ENCODE measurements around the gene OVCH1. TPM values are rescaled to one million over a fixed set of nuclear protein-coding genes. Genes with fewer than 3 reads are reported as not detected.

OVCH1 gene
- total RNA-seq, 1 experiment from 2014 or later: not detected

GRCh38 chr12:29455087-29455486 is 42.4 kb downstream of the OVCH1 start:
- Histone ChIP-seq H3K9me3 (no peaks in the 10 kb centered on the region), H3K36me3 (ENCODE audit: control insufficient read depth, insufficient read depth, low read length) (no peaks in the 10 kb centered on the region), H3K4me1 (no peaks in the 10 kb centered on the region), H3K4me3 (ENCODE audit: low read depth, low read length) (no peak overlapping the region), H3K27me3 (replicated peaks; ENCODE audit: control insufficient read depth, insufficient read depth, low read length) (no peaks in the 10 kb centered on the region)
- no peaks in the 10 kb centered on the region for H3K36me3 Mint-ChIP-seq (ENCODE audit: insufficient read depth, unreplicated experiment)
- BruUV-seq (replicated peaks): no TSS peak
- no peak overlapping the region for H3K4me3 Mint-ChIP-seq (ENCODE audit: unreplicated experiment)
- peaks cover 14% of the 10 kb centered on the region for H3K27me3 Mint-ChIP-seq (ENCODE audit: insufficient read depth, unreplicated experiment)
- ChIA-PET POLR2A (no interaction called here), CTCF (no interaction called here)
- intact Hi-C loops (cut with micrococcal nuclease; ENCODE audit: unreplicated experiment): no loop called here
- no peaks in the 10 kb centered on the region for H3K9me3 Mint-ChIP-seq (ENCODE audit: unreplicated experiment)
- TF ChIP-seq CTCF (IDR thresholded peaks at IDR 0.05; ENCODE audit: insufficient read depth in 1 of 2, low read depth in 1 of 2, low read length in 1 of 2, severe bottlenecking in 1 of 2, unreplicated experiment in 1 of 2): no peak
- H3K4me1 Mint-ChIP-seq (ENCODE audit: low read depth, unreplicated experiment): no peaks in the 10 kb centered on the region
- H3K27ac Mint-ChIP-seq (ENCODE audit: unreplicated experiment): no peak overlapping the region
- DNase-seq: no peak

- POLR2A ChIA-PET: no interaction called here
- Mint-ChIP-seq H3K4me1 (ENCODE audit: low read depth, unreplicated experiment) (no peaks in the 10 kb centered on the region), H3K27me3 (ENCODE audit: insufficient read depth, unreplicated experiment) (peaks cover 14% of the 10 kb centered on the region), H3K4me3 (ENCODE audit: unreplicated experiment) (no peak overlapping the region), H3K9me3 (ENCODE audit: unreplicated experiment) (no peaks in the 10 kb centered on the region), H3K27ac (ENCODE audit: unreplicated experiment) (no peak overlapping the region), H3K36me3 (ENCODE audit: insufficient read depth, unreplicated experiment) (no peaks in the 10 kb centered on the region)
- no peaks in the 10 kb centered on the region for H3K27me3 ChIP-seq (replicated peaks; ENCODE audit: control insufficient read depth, insufficient read depth, low read length)
- CTCF ChIA-PET: no interaction called here
- H3K9me3 ChIP-seq: no peaks in the 10 kb centered on the region
- no peak for DNase-seq
- BruUV-seq (replicated peaks): no TSS peak
- TF ChIP-seq CTCF (IDR thresholded peaks at IDR 0.05; ENCODE audit: insufficient read depth in 1 of 2, low read depth in 1 of 2, low read length in 1 of 2, severe bottlenecking in 1 of 2, unreplicated experiment in 1 of 2): no peak
- H3K36me3 ChIP-seq (ENCODE audit: control insufficient read depth, insufficient read depth, low read length): no peaks in the 10 kb centered on the region
- no peaks in the 10 kb centered on the region for H3K4me1 ChIP-seq
- H3K4me3 ChIP-seq (ENCODE audit: low read depth, low read length): no peak overlapping the region
- intact Hi-C loops (cut with micrococcal nuclease; ENCODE audit: unreplicated experiment): no loop called here
Observed at GRCh38 chr12:29451888-29452287, 45.6 kb downstream of the OVCH1 start.

- Histone ChIP-seq H3K9me3 (no peaks in the 10 kb centered on the region), H3K4me3 (ENCODE audit: low read depth, low read length) (no peak overlapping the region), H3K4me1 (no peaks in the 10 kb centered on the region), H3K27me3 (replicated peaks; ENCODE audit: control insufficient read depth, insufficient read depth, low read length) (no peaks in the 10 kb centered on the region), H3K36me3 (ENCODE audit: control insufficient read depth, insufficient read depth, low read length) (no peaks in the 10 kb centered on the region)
- no peak for TF ChIP-seq CTCF (IDR thresholded peaks at IDR 0.05; ENCODE audit: insufficient read depth in 1 of 2, low read depth in 1 of 2, low read length in 1 of 2, severe bottlenecking in 1 of 2, unreplicated experiment in 1 of 2)
- Mint-ChIP-seq H3K36me3 (ENCODE audit: insufficient read depth, unreplicated experiment) (no peaks in the 10 kb centered on the region), H3K27ac (ENCODE audit: unreplicated experiment) (no peak overlapping the region), H3K4me1 (ENCODE audit: low read depth, unreplicated experiment) (no peaks in the 10 kb centered on the region), H3K9me3 (ENCODE audit: unreplicated experiment) (no peaks in the 10 kb centered on the region), H3K4me3 (ENCODE audit: unreplicated experiment) (no peak overlapping the region), H3K27me3 (ENCODE audit: insufficient read depth, unreplicated experiment) (peaks cover 3% of the 10 kb centered on the region)
- BruUV-seq (replicated peaks): no TSS peak
- DNase-seq: no peak
- CTCF ChIA-PET: no interaction called here
- POLR2A ChIA-PET: no interaction called here
- intact Hi-C loops (cut with micrococcal nuclease; ENCODE audit: unreplicated experiment): no loop called here
Observed at GRCh38 chr12:29448157-29448556, 49.3 kb downstream of the OVCH1 start.
